Ishikawa (cell line): ENCODE data around the gene CACNA1C.

Experiments used
- CEBPB ChIP-seq: IDR thresholded peaks from 2 replicates; pipeline ENCODE4 v1.6.1; 2012
- CREB1 ChIP-seq: IDR thresholded peaks from 2 replicates; pipeline ENCODE4 v1.6.1; 2012; ENCODE audit warnings: low read depth
- EGR1 ChIP-seq: IDR thresholded peaks from 2 replicates; pipeline ENCODE4 v1.6.1; 2012
- EP300 ChIP-seq: IDR thresholded peaks from 2 replicates; pipeline ENCODE4 v1.6.1; 2012; ENCODE audit warnings: borderline replicate concordance
- FOXM1 ChIP-seq: IDR thresholded peaks from 2 replicates; pipeline ENCODE4 v1.6.1; 2012; ENCODE audit warnings: low read depth, borderline replicate concordance
- NFIC ChIP-seq: IDR thresholded peaks from 2 replicates; pipeline ENCODE4 v1.6.1; 2012
- RAD21 ChIP-seq: IDR thresholded peaks from 2 replicates; pipeline ENCODE4 v1.6.1; 2012; ENCODE audit warnings: low read depth
- TCF12 ChIP-seq: IDR thresholded peaks from 2 replicates; pipeline ENCODE4 v1.6.1; 2012; ENCODE audit warnings: low read depth
- TEAD4 ChIP-seq: IDR thresholded peaks from 2 replicates; pipeline ENCODE4 v1.6.1; 2012
- USF1 ChIP-seq: IDR thresholded peaks from 2 replicates; pipeline ENCODE4 v1.6.1; 2012
- YY1 ChIP-seq: IDR thresholded peaks from 2 replicates; pipeline ENCODE4 v1.6.1; 2012; ENCODE audit warnings: low read depth
- ZBTB7A ChIP-seq: IDR thresholded peaks from 2 replicates; pipeline ENCODE4 v1.6.1; 2012; ENCODE audit warnings: low read depth
- TF ChIP-seq, protein P1 (sequence below): IDR thresholded peaks from 2 replicates; pipeline ENCODE4 v1.6.1; 2012; ENCODE audit warnings: low read depth, mild to moderate bottlenecking
- TF ChIP-seq, protein P2 (sequence below): IDR thresholded peaks from 2 replicates; pipeline ENCODE4 v1.6.1; 2012

Gene CACNA1C

GRCh38 chr12:2335916-2336315, 283.1 kb downstream of the CACNA1C start:
- TF ChIP-seq NFIC (no peak), USF1 (no peak), YY1 (no peak), EP300 (no peak), CEBPB (no peak), CREB1 (no peak), RAD21 (no peak)
- TF ChIP-seq, protein P1, sequence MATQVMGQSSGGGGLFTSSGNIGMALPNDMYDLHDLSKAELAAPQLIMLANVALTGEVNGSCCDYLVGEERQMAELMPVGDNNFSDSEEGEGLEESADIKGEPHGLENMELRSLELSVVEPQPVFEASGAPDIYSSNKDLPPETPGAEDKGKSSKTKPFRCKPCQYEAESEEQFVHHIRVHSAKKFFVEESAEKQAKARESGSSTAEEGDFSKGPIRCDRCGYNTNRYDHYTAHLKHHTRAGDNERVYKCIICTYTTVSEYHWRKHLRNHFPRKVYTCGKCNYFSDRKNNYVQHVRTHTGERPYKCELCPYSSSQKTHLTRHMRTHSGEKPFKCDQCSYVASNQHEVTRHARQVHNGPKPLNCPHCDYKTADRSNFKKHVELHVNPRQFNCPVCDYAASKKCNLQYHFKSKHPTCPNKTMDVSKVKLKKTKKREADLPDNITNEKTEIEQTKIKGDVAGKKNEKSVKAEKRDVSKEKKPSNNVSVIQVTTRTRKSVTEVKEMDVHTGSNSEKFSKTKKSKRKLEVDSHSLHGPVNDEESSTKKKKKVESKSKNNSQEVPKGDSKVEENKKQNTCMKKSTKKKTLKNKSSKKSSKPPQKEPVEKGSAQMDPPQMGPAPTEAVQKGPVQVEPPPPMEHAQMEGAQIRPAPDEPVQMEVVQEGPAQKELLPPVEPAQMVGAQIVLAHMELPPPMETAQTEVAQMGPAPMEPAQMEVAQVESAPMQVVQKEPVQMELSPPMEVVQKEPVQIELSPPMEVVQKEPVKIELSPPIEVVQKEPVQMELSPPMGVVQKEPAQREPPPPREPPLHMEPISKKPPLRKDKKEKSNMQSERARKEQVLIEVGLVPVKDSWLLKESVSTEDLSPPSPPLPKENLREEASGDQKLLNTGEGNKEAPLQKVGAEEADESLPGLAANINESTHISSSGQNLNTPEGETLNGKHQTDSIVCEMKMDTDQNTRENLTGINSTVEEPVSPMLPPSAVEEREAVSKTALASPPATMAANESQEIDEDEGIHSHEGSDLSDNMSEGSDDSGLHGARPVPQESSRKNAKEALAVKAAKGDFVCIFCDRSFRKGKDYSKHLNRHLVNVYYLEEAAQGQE = no peak

DNA sequence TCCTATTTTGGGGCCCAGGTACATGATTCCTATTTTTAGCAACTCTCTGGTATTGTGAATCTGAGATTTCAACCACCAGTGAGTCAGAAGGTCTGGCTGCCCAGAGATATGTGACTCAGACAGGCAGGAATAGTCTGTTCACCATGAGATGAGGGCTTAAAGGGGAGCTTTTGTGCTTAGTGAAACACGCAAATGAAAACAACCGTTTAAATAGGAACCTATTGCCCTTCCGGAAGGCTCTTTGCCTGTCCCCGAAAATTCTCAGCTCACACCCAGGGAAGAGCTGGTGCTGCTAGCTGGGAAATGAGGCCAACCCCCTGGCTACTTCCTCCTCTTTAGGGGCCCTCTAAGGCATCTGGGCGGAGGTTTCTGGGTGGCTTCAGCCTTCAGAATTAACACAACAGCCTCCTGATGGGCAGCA, 283.6 kb downstream of the CACNA1C start:
- no peak for TF ChIP-seq ZBTB7A
- TF ChIP-seq CREB1 = no peak
- TF ChIP-seq USF1 = no peak
- TF ChIP-seq EGR1 = no peak

DNA sequence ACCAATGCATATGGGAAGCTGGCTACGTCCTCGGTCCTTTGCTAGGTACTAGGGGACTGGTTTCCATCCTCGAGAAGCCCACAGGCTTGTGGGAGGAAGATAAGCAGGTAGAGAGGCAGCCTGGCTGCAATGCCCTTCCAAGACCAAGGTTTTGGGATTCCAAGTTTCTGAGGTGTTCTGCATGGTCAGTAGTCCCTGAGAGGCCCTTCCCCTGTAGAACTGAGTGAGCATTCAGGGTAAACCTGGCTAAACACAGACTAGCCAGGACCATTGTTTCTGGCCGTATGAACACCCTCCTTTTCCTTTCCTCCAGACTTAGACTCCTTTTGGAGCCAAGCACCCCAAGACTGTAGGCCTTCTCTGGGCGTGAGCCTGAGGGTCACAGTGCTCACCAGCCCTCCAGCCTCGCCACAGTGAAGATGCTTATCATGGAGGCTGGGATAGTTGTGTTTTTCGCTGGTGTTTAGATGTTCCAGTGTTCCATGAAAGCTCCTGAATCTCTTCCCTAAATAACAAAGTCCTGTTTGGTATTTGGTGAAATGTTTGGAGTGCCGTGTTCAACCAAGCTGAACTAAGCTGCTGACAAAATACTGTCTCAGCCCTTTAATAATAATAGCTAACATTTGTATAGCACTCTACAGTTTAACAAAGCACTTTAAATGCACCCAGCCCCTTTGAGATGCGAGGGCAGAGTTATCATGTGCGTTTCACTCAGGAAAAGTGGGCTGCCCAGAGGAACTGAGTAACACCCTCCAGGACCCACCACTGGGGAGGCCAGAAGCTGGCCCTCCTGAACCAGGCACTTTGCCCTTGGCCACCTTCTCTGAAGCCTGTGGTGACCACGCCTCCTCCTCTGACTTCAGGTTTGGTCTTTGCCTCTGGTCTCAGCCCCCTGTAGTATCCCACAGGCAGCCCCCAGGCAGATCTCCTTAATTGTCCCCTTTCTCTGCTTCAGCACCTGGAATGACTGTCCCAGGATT, 284.5 kb downstream of the CACNA1C start:
- TF ChIP-seq FOXM1 = no peak
- TF ChIP-seq USF1 = no peak
- no peak for TF ChIP-seq RAD21
- no peak for TF ChIP-seq YY1
- no peak for TF ChIP-seq CREB1
- TF ChIP-seq NFIC = no peak
- TF ChIP-seq ZBTB7A = no peak

DNA sequence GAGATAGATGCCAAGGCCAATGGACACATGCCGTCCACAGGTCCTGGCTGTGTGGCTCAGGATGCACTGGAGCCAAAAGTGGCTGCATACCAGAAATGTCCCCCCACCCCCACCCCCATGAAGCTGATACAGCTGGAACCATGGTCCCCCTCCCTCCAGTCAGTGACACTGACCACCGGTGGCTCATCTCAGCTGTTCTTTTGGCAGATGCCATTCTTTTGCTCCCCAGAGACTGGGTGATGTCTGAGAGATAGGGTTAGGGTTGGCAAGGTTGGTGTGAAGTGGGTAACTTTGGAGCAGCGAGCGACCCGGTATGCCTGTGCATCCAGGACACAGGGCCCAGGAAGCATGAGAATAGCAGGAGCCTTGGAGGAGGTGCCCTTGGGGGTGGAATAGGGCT, 285.6 kb downstream of the CACNA1C start:
- no peak for TF ChIP-seq RAD21
- TF ChIP-seq CREB1 = no peak
- TF ChIP-seq TCF12 = no peak
- no peak for TF ChIP-seq ZBTB7A

DNA sequence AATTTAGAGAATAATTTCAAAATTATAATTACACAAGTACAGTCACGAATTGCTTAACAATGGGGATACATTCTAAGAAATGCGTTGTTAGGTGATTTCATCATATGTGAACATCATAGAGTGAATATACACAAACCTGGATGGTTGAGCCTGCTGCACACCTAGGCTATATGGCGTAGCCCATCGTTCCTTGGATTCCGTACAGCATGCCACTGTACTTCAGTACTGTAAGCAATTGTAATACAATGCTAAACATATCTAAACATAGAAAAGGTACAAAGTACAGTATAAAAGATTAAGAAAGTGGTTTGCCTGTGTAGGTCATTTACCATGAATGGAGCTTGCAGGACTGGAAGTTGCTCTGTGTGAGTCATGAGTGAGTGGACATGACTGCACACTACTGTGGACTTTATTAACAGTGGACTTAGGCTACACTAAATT, 286.2 kb downstream of the CACNA1C start:
- no peak for TF ChIP-seq RAD21
- no peak for TF ChIP-seq CEBPB
- no peak for TF ChIP-seq TCF12
- TF ChIP-seq EP300 = no peak
- TF ChIP-seq, protein P2, sequence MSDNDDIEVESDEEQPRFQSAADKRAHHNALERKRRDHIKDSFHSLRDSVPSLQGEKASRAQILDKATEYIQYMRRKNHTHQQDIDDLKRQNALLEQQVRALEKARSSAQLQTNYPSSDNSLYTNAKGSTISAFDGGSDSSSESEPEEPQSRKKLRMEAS = no peak
- TF ChIP-seq USF1 = no peak
- no peak for TF ChIP-seq EGR1
- no peak for TF ChIP-seq FOXM1
- no peak for TF ChIP-seq YY1
- TF ChIP-seq TEAD4 = no peak
- TF ChIP-seq, protein P1 = no peak
- TF ChIP-seq CREB1 = no peak
- no peak for TF ChIP-seq NFIC
